SK-N-SH (cell line): Measurements from ENCODE around the gene ANGPTL7. TPM values are rescaled to one million over a fixed set of nuclear protein-coding genes. Genes with fewer than 3 reads are reported as not detected.

Experiments
- CTCF ChIA-PET: fragments of 300-600, 350-600 bp; formaldehyde crosslinking; extraction: SDS; loops from one replicate; lab custom pipeline; 2021; lab: Yijun Ruan, JAX
- POLR2A ChIA-PET: fragments of 350-600 bp; sonication (Branson Sonifier 250); formaldehyde crosslinking; extraction: SDS; loops from one replicate; lab custom pipeline; 2020; ENCODE audit warnings: antibody characterized with exemption, inconsistent platforms; lab: Yijun Ruan, JAX
- DNase-seq: peaks from one replicate; pipeline ENCODE4 v3.0.0; 2012
- H2AFZ ChIP-seq: fragments of 200-600 bp; sonication (generic); 2 replicates; pipeline ENCODE4 v1.8.1; 2016; ENCODE audit warnings: antibody characterized with exemption, mild to moderate bottlenecking, low read depth
- H3F3A ChIP-seq: fragments of 200-600 bp; sonication (generic); replicated peaks from 2 replicates; pipeline ENCODE3; 2016; ENCODE audit warnings: antibody characterized with exemption, mild to moderate bottlenecking; ENCODE audit not compliant: insufficient read depth
- H3K27ac ChIP-seq, 2 experiments: fragments of 200-500 bp in 1 of 2; fragments of 200-600 bp in 1 of 2; sonication (Bioruptor generic) in 1 of 2; sonication (generic), shearing (Covaris generic) in 1 of 2; 2 replicates each; pipeline versions ENCODE4 v1.5.1 to v1.6.1; 2014 to 2016; ENCODE audit warnings: low read depth in 2 of 2, inconsistent platforms in 1 of 2, low read length in 1 of 2, mild to moderate bottlenecking in 1 of 2, mixed read lengths in 1 of 2
- H3K27me3 ChIP-seq: fragments of 200-600 bp; sonication (generic), shearing (Covaris generic); 2 replicates; pipeline ENCODE4 v1.6.1; 2016; ENCODE audit warnings: mixed run types; ENCODE audit not compliant: insufficient read depth
- H3K36me3 ChIP-seq, 2 experiments: fragments of 200-500 bp in 1 of 2; fragments of 200-600 bp in 1 of 2; sonication (Bioruptor generic) in 1 of 2; sonication (generic) in 1 of 2; replicated peaks in 1 of 2; 2 replicates each; pipeline versions ENCODE3 to v1.5.1; 2014 to 2016; ENCODE audit warnings: low read length in 1 of 2, mild to moderate bottlenecking in 1 of 2; ENCODE audit not compliant: insufficient read depth in 2 of 2, control insufficient read depth in 1 of 2
- H3K4me1 ChIP-seq, 2 experiments: fragments of 200-500 bp in 1 of 2; fragments of 200-600 bp in 1 of 2; sonication (Bioruptor generic) in 1 of 2; sonication (generic), shearing (Covaris generic) in 1 of 2; 2 replicates each; pipeline versions ENCODE4 v1.5.1 to v1.6.1; 2014 to 2016; ENCODE audit warnings: low read depth in 1 of 2, low read length in 1 of 2, mixed run types in 1 of 2; ENCODE audit not compliant: insufficient read depth in 2 of 2, control insufficient read depth in 1 of 2
- H3K4me2 ChIP-seq: fragments of 200-600 bp; sonication (generic), shearing (Covaris generic); 2 replicates; pipeline ENCODE4 v1.6.1; 2017; ENCODE audit warnings: mixed run types
- H3K4me3 ChIP-seq, 2 experiments: fragments of 200-500 bp in 1 of 2; fragments of 200-600 bp in 1 of 2; sonication (Bioruptor generic) in 1 of 2; sonication (generic), shearing (Covaris generic) in 1 of 2; 2 replicates each; pipeline versions ENCODE4 v1.5.1 to v1.8.1; 2014 to 2016; ENCODE audit warnings: low read depth in 2 of 2, inconsistent platforms in 1 of 2, low read length in 1 of 2, mild to moderate bottlenecking in 1 of 2, mixed read lengths in 1 of 2, moderate library complexity in 1 of 2
- H3K79me2 ChIP-seq: fragments of 200-600 bp; sonication (generic); 2 replicates; pipeline ENCODE4 v1.8.1; 2017; ENCODE audit warnings: mild to moderate bottlenecking; ENCODE audit not compliant: insufficient read depth
- H3K9ac ChIP-seq: fragments of 200-600 bp; sonication (generic); 2 replicates; pipeline ENCODE4 v1.6.1; 2017; ENCODE audit warnings: mixed run types
- H3K9me2 ChIP-seq: fragments of 200-600 bp; sonication (generic); 2 replicates; pipeline ENCODE4 v1.6.1; 2017; ENCODE audit warnings: mixed run types
- H3K9me3 ChIP-seq: fragments of 200-600 bp; sonication (generic); 2 replicates; pipeline ENCODE4 v1.6.1; 2017; ENCODE audit warnings: mixed run types, mild to moderate bottlenecking, moderate library complexity
- H4K20me1 ChIP-seq: fragments of 200-600 bp; sonication (generic); 2 replicates; pipeline ENCODE4 v1.6.1; 2017; ENCODE audit warnings: mild to moderate bottlenecking, mixed run types; ENCODE audit not compliant: insufficient read depth
- EP300 ChIP-seq, 2 experiments: IDR thresholded peaks; 2 replicates each; pipeline versions ENCODE4 v1.4.0 to v1.6.1; 2012; ENCODE audit warnings: borderline replicate concordance in 1 of 2, low read depth in 1 of 2, low read length in 1 of 2
- EZH2phosphoT487 ChIP-seq: fragments of 200-600 bp; sonication (generic); IDR thresholded peaks from 2 replicates; pipeline ENCODE4 v1.6.1; 2017; ENCODE audit warnings: low read depth, mixed run types, mild to moderate bottlenecking, antibody characterized with exemption, moderate library complexity, borderline replicate concordance
- NFIC ChIP-seq: IDR thresholded peaks from 2 replicates; pipeline ENCODE4 v1.4.0; 2012; ENCODE audit warnings: borderline replicate concordance
- PBX3 ChIP-seq: IDR thresholded peaks from 2 replicates; pipeline ENCODE4; 2012
- POLR2AphosphoS5 ChIP-seq: IDR thresholded peaks from 2 replicates; pipeline ENCODE4 v1.6.1; 2012; ENCODE audit warnings: low read depth, low read length
- RFX5 ChIP-seq: IDR thresholded peaks from 2 replicates; pipeline ENCODE4 v1.6.1; 2012; ENCODE audit warnings: mild to moderate bottlenecking, improper control_type of control experiment, low read length
- SIN3A ChIP-seq: IDR thresholded peaks from 2 replicates; pipeline ENCODE4 v1.6.1; 2012; ENCODE audit warnings: low read depth, mild to moderate bottlenecking, low read length, moderate library complexity, borderline replicate concordance
- SMC3 ChIP-seq: IDR thresholded peaks from 2 replicates; pipeline ENCODE4 v1.6.1; 2012; ENCODE audit warnings: low read depth, low read length, improper control_type of control experiment
- YY1 ChIP-seq: IDR thresholded peaks from 2 replicates; pipeline ENCODE4 v1.4.0; 2012; ENCODE audit warnings: low read depth, mild to moderate bottlenecking
- WGBS: methylation state at CpG from one replicate; pipeline ENCODE4 v1.1.6; 2017; ENCODE audit warnings: low lambda C conversion rate; 5-methylcytosine and 5-hydroxymethylcytosine counted together
- polyA plus RNA-seq, 3 experiments: library from polyadenylated mRNA; depleted of rRNA; stranded (reverse); fragments of >200 nt; gene quantifications; 2 replicates each; pipeline ENCODE4 v1.2.3, GENCODE V29; 2012
- TF ChIP-seq, protein P1 (sequence below): IDR thresholded peaks from 2 replicates; pipeline ENCODE4 v1.4.0; 2012; ENCODE audit warnings: low read depth
- TF ChIP-seq, protein P2 (sequence below): fragments of 200-600 bp; sonication (generic); IDR thresholded peaks from 2 replicates; pipeline ENCODE4 v1.6.1; 2017; ENCODE audit warnings: antibody characterized with exemption, mild to moderate bottlenecking, moderate library complexity

The ANGPTL7 gene
- polyA plus RNA-seq, 1 of the 3 experiments (the other 2 are of a cell fraction) = 0.08 TPM

- H3K4me2 ChIP-seq = no peak overlapping the region
- no peaks in the 10 kb centered on the region for H4K20me1 ChIP-seq
- H3K9me2 ChIP-seq = no peaks in the 10 kb centered on the region
- no peak for TF ChIP-seq YY1
- TF ChIP-seq RFX5 = no peak
- no peak for TF ChIP-seq POLR2AphosphoS5
- TF ChIP-seq, protein P1, sequence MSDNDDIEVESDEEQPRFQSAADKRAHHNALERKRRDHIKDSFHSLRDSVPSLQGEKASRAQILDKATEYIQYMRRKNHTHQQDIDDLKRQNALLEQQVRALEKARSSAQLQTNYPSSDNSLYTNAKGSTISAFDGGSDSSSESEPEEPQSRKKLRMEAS = no peak
- TF ChIP-seq, protein P2, sequence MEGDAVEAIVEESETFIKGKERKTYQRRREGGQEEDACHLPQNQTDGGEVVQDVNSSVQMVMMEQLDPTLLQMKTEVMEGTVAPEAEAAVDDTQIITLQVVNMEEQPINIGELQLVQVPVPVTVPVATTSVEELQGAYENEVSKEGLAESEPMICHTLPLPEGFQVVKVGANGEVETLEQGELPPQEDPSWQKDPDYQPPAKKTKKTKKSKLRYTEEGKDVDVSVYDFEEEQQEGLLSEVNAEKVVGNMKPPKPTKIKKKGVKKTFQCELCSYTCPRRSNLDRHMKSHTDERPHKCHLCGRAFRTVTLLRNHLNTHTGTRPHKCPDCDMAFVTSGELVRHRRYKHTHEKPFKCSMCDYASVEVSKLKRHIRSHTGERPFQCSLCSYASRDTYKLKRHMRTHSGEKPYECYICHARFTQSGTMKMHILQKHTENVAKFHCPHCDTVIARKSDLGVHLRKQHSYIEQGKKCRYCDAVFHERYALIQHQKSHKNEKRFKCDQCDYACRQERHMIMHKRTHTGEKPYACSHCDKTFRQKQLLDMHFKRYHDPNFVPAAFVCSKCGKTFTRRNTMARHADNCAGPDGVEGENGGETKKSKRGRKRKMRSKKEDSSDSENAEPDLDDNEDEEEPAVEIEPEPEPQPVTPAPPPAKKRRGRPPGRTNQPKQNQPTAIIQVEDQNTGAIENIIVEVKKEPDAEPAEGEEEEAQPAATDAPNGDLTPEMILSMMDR = no peak
- peaks cover 16 to 23% of the 10 kb centered on the region in 2 experiments for H3K36me3 ChIP-seq
- peaks cover 22% of the 10 kb centered on the region for H3F3A ChIP-seq
- WGBS = 97% methylated on average over 3 of the region's 3 CpGs
- no peak overlapping the region for H3K4me3 ChIP-seq
- H2AFZ ChIP-seq = no peak overlapping the region
- H3K4me1 ChIP-seq = peaks cover 5 to 19% of the 10 kb centered on the region in 2 experiments
- no peaks in the 10 kb centered on the region for H3K9me3 ChIP-seq
- CTCF ChIA-PET = interaction anchor here (0.7 to 1.3 kb wide), 3 partner anchors 11 to 23 kb away, joined by 3 to 4 read pairs (median 4); no protein-coding TSS in a partner anchor
- no peak for DNase-seq
- H3K79me2 ChIP-seq = no peaks in the 10 kb centered on the region
- no peak overlapping the region for H3K27ac ChIP-seq
- H3K9ac ChIP-seq = no peak overlapping the region
- no peaks in the 10 kb centered on the region for H3K27me3 ChIP-seq
- POLR2A ChIA-PET = no interaction called here
Observed at GRCh38 chr1:11156441-11156840, 32.7 kb upstream of the ANGPTL7 start.

- Histone ChIP-seq H3K4me3 (no peak overlapping the region), H3F3A (peaks cover 22% of the 10 kb centered on the region), H3K36me3 (peaks cover 16 to 20% of the 10 kb centered on the region in 2 experiments), H3K27ac (no peak overlapping the region), H3K4me2 (no peak overlapping the region), H3K79me2 (no peaks in the 10 kb centered on the region), H3K9me3 (no peaks in the 10 kb centered on the region), H4K20me1 (no peaks in the 10 kb centered on the region), H3K9me2 (no peaks in the 10 kb centered on the region), H3K9ac (no peak overlapping the region), H2AFZ (no peak overlapping the region), H3K27me3 (no peaks in the 10 kb centered on the region), H3K4me1 (peaks cover 5 to 19% of the 10 kb centered on the region in 2 experiments)
- no peak for TF ChIP-seq EP300 (IDR thresholded peaks at IDR 0.05; ENCODE audit: borderline replicate concordance in 1 of 2, low read depth in 1 of 2, low read length in 1 of 2)
- TF ChIP-seq EZH2phosphoT487 = no peak
- no peak for TF ChIP-seq SIN3A
- no peak for TF ChIP-seq NFIC
- TF ChIP-seq PBX3 = no peak
- TF ChIP-seq SMC3 = no peak
- no peak for TF ChIP-seq YY1
- DNase-seq = no peak
- POLR2A ChIA-PET = no interaction called here
- CTCF ChIA-PET = interaction anchor here (1.0 to 1.3 kb wide), 2 partner anchors 15 to 24 kb away, joined by 3 to 4 read pairs; no protein-coding TSS in a partner anchor
- WGBS = 93% methylated on average over 7 of the region's 7 CpGs
Observed at GRCh38 chr1:11156963-11157362, 32.2 kb upstream of the ANGPTL7 start.
